ENCODE measurements around the gene SOHLH2. TPM values are rescaled to one million over a fixed set of nuclear protein-coding genes. Genes with fewer than 3 reads are reported as not detected.

Gene SOHLH2
- total and polyA plus RNA-seq, 2 of the 4 experiments (the other 2 are of a cell fraction), result 0.17 to 0.18 TPM

DNA sequence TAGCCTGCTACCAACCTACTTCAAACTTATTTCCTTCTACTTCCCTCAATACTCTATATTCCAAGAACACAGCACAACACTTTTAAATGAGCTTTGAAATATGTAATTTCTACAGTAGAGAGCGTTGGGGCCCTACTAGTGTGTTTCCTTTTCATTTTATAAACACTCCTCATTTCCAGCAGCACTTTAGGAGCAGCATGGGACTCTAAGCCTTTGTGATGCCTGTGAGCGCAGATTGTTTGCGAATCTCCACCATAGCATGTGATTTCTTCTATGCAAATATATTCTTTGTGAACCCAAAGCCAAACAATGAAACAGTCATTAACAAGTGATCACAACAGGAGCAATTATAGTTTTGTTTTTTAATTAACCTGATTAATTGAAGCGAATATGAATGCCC, 3.6 kb downstream of the SOHLH2 start:
- no peak overlapping the region for H2AK5ac ChIP-seq (ENCODE audit: low read depth, low read length)
- no peak overlapping the region for H4K5ac ChIP-seq (ENCODE audit: low read depth, low read length)
- H3K27ac ChIP-seq (ENCODE audit: insufficient read depth, low read length), result no peak overlapping the region
- no peaks in the 10 kb centered on the region for H3K4me1 ChIP-seq (ENCODE audit: control insufficient read depth, insufficient read depth, low read length)
- POLR2A ChIA-PET (ENCODE audit: unreplicated experiment), result no interaction called here
- H3K4me3 ChIP-seq (ENCODE audit: insufficient read depth, low read depth, low read length), result no peak overlapping the region
- H3K79me1 ChIP-seq (ENCODE audit: low read depth in 1 of 2, low read length in 2 of 2), result no peaks in the 10 kb centered on the region
- no peak overlapping the region for H4K8ac ChIP-seq (ENCODE audit: low read depth in 2 of 2, low read length in 2 of 2)
- ATAC-seq (ENCODE audit: low read depth) (no peak), DNase-seq (no peak)
- in situ Hi-C loops (cut with MboI; ENCODE audit: low sequenced_read_pairs), result no loop called here
- H3K36me3 ChIP-seq (ENCODE audit: control insufficient read depth, insufficient read depth, low read length), result no peaks in the 10 kb centered on the region
- H3K4ac ChIP-seq (ENCODE audit: low read depth, low read length), result no peak overlapping the region
- no peak for TF ChIP-seq RFX5 (IDR thresholded peaks at IDR 0.05; ENCODE audit: low read depth, low read length)
- no peak for TF ChIP-seq CEBPB (IDR thresholded peaks at IDR 0.05; ENCODE audit: low read depth, low read length)
- no peak for TF ChIP-seq CHD1 (IDR thresholded peaks at IDR 0.05; ENCODE audit: low read depth, low read length)
- TF ChIP-seq MXI1 (IDR thresholded peaks at IDR 0.05; ENCODE audit: borderline replicate concordance, low read depth, low read length), result no peak
- TF ChIP-seq BHLHE40 (IDR thresholded peaks at IDR 0.05; ENCODE audit: low read depth, low read length), result no peak
- TF ChIP-seq, protein P1, sequence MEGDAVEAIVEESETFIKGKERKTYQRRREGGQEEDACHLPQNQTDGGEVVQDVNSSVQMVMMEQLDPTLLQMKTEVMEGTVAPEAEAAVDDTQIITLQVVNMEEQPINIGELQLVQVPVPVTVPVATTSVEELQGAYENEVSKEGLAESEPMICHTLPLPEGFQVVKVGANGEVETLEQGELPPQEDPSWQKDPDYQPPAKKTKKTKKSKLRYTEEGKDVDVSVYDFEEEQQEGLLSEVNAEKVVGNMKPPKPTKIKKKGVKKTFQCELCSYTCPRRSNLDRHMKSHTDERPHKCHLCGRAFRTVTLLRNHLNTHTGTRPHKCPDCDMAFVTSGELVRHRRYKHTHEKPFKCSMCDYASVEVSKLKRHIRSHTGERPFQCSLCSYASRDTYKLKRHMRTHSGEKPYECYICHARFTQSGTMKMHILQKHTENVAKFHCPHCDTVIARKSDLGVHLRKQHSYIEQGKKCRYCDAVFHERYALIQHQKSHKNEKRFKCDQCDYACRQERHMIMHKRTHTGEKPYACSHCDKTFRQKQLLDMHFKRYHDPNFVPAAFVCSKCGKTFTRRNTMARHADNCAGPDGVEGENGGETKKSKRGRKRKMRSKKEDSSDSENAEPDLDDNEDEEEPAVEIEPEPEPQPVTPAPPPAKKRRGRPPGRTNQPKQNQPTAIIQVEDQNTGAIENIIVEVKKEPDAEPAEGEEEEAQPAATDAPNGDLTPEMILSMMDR (conservative IDR thresholded peaks at IDR 0.05; ENCODE audit: low read depth, low read length), result no peak
- TF ChIP-seq MAZ (IDR thresholded peaks at IDR 0.05; ENCODE audit: borderline replicate concordance, low read depth, low read length), result no peak
- TF ChIP-seq NFE2L2 (IDR thresholded peaks at IDR 0.05; ENCODE audit: low read depth, low read length), result no peak
- TF ChIP-seq RAD21 (IDR thresholded peaks at IDR 0.05; ENCODE audit: low read length), result no peak
- TF ChIP-seq, protein P2, sequence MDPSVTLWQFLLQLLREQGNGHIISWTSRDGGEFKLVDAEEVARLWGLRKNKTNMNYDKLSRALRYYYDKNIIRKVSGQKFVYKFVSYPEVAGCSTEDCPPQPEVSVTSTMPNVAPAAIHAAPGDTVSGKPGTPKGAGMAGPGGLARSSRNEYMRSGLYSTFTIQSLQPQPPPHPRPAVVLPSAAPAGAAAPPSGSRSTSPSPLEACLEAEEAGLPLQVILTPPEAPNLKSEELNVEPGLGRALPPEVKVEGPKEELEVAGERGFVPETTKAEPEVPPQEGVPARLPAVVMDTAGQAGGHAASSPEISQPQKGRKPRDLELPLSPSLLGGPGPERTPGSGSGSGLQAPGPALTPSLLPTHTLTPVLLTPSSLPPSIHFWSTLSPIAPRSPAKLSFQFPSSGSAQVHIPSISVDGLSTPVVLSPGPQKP (IDR thresholded peaks at IDR 0.05; ENCODE audit: borderline replicate concordance, low read depth, low read length), result no peak
- no peak for TF ChIP-seq POLR2A (IDR thresholded peaks at IDR 0.05; ENCODE audit: low read depth, low read length)
- no peak for TF ChIP-seq FOS (IDR thresholded peaks at IDR 0.05; ENCODE audit: low read depth, low read length)
- TF ChIP-seq, protein P3, sequence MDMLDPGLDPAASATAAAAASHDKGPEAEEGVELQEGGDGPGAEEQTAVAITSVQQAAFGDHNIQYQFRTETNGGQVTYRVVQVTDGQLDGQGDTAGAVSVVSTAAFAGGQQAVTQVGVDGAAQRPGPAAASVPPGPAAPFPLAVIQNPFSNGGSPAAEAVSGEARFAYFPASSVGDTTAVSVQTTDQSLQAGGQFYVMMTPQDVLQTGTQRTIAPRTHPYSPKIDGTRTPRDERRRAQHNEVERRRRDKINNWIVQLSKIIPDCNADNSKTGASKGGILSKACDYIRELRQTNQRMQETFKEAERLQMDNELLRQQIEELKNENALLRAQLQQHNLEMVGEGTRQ (IDR thresholded peaks at IDR 0.05; ENCODE audit: low read depth, low read length), result no peak
- H3K18ac ChIP-seq (ENCODE audit: low read depth, low read length), result no peak overlapping the region
- H3K56ac ChIP-seq (ENCODE audit: extremely low read depth, insufficient read depth, low read length), result no peak overlapping the region
- no peak overlapping the region for H2BK15ac ChIP-seq (ENCODE audit: low read depth, low read length)
- no peak overlapping the region for H2BK120ac ChIP-seq (ENCODE audit: low read depth, low read length)
- no peak overlapping the region for H3K4me2 ChIP-seq (ENCODE audit: low read depth, low read length)
- H2BK5ac ChIP-seq (ENCODE audit: low read depth, low read length, poor library complexity, severe bottlenecking), result no peak overlapping the region
- no peak overlapping the region for H3K23ac ChIP-seq (ENCODE audit: low read depth, low read length)
- no peaks in the 10 kb centered on the region for H4K20me1 ChIP-seq (ENCODE audit: insufficient read depth, low read length)
- no peak overlapping the region for H2AFZ ChIP-seq (replicated peaks; ENCODE audit: low read length, poor library complexity)
- H4K91ac ChIP-seq (ENCODE audit: insufficient read depth, low read depth, low read length), result no peak overlapping the region
- no TSS peak for BruUV-seq (replicated peaks)
- H3K9me3 ChIP-seq (ENCODE audit: control insufficient read depth, insufficient read depth, low read length), result no peaks in the 10 kb centered on the region
- no CpG with 5 or more reads among the region's 4 CpGs for WGBS, 2 experiments (ENCODE audit: extremely low coverage in 2 of 2, insufficient read length in 1 of 2)
- H3K9ac ChIP-seq (ENCODE audit: low read depth, low read length), result no peak overlapping the region
- CTCF ChIA-PET, result no interaction called here
- no peak overlapping the region for H2BK20ac ChIP-seq (ENCODE audit: low read depth, low read length)
- no peaks in the 10 kb centered on the region for H3K27me3 ChIP-seq (ENCODE audit: control insufficient read depth, insufficient read depth, low read length)
- no peak overlapping the region for H3K14ac ChIP-seq (replicated peaks; ENCODE audit: low read depth, low read length)
- dilution Hi-C loops (cut with HindIII; ENCODE audit: low sequenced_read_pairs, unreplicated experiment), result no loop called here
- no peaks in the 10 kb centered on the region for H3K9me1 ChIP-seq (ENCODE audit: insufficient read depth, low read length)
- H2AK9ac ChIP-seq (replicated peaks; ENCODE audit: low read depth, low read length, poor library complexity), result no peak overlapping the region
- intact Hi-C loops (cut with micrococcal nuclease), result no loop called here
